GM13977 (cell line): Measurements from ENCODE around the gene C1QTNF9.
"Not testable (repeated sequence)": the region's sequence is repeated elsewhere in the genome, so short reads cannot be mapped to it uniquely, and the experiment has no call there.

Experiments used
- DNase-seq: peaks from one replicate; pipeline ENCODE4 v3.0.0; 2012; ENCODE audit warnings: low spot score
- in situ Hi-C: fragments of 300-500 bp; cut with MboI; formaldehyde crosslinking; loops from one replicate; pipeline ENCODE4 v1.12.0; 2022; ENCODE audit warnings: low sequenced_read_pairs, low pct_unique_long_range_greater_than_20kb, mixed read lengths, inconsistent platforms; ENCODE audit not compliant: unreplicated experiment
- TF ChIP-seq, protein P1 (sequence below): IDR thresholded peaks from 2 replicates; pipeline ENCODE4 v1.5.1; 2012; ENCODE audit warnings: mild to moderate bottlenecking, control low read depth; ENCODE audit not compliant: insufficient read depth; ENCODE audit errors: extremely low read depth, missing control alignments

The C1QTNF9 gene, protein sequence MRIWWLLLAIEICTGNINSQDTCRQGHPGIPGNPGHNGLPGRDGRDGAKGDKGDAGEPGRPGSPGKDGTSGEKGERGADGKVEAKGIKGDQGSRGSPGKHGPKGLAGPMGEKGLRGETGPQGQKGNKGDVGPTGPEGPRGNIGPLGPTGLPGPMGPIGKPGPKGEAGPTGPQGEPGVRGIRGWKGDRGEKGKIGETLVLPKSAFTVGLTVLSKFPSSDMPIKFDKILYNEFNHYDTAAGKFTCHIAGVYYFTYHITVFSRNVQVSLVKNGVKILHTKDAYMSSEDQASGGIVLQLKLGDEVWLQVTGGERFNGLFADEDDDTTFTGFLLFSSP

DNA sequence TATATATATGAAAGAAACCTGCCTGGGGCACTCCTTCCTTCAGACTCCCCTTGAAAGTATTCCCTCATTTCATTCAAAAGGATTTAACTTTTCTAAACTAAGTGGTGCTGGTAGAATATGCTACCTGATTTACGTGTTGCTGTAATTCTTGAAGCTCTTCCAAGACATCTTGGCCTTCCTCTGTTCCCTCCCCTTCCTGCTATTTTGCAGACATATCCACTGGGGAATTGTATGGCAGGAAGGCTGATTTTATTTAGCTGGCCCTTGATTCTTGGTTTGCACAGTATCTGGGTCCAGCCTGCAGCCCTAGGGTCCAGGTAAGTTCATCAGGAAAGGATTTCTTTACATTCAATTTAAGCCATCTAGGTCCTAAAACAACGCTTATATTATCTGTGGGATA lies at the start of gene C1QTNF9:
Gene C1QTNF9, plus strand, starts transcription at position 281 of the 400 bp plus-strand sequence. CDS start 6,424 bp downstream, outside the sequence.
- DNase-seq, in situ Hi-C loops: not testable (repeated sequence)

DNA sequence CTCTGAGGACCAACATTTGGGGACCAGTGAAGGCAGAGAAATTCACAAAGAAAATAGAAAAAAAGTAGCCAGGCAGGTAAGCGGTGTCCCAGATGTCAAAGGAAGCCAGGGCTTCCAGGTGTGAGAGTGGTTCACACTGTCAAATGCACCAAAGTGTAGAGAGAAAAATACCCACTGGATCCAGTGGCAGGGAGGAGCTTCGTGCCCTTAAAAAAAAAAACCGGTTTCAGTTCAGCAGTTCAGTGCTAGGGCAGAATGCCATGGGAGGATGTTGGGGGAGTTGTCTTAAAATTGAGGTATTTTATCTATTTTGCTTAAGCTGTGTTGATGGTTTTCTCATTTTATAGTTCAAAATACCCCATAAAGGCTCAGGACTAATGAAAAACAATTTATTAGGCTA lies 47.8 kb upstream of the C1QTNF9 start:
- in situ Hi-C loops: no loop called here
- DNase-seq: no peak
- TF ChIP-seq, protein P1, sequence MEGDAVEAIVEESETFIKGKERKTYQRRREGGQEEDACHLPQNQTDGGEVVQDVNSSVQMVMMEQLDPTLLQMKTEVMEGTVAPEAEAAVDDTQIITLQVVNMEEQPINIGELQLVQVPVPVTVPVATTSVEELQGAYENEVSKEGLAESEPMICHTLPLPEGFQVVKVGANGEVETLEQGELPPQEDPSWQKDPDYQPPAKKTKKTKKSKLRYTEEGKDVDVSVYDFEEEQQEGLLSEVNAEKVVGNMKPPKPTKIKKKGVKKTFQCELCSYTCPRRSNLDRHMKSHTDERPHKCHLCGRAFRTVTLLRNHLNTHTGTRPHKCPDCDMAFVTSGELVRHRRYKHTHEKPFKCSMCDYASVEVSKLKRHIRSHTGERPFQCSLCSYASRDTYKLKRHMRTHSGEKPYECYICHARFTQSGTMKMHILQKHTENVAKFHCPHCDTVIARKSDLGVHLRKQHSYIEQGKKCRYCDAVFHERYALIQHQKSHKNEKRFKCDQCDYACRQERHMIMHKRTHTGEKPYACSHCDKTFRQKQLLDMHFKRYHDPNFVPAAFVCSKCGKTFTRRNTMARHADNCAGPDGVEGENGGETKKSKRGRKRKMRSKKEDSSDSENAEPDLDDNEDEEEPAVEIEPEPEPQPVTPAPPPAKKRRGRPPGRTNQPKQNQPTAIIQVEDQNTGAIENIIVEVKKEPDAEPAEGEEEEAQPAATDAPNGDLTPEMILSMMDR: no peak

DNA sequence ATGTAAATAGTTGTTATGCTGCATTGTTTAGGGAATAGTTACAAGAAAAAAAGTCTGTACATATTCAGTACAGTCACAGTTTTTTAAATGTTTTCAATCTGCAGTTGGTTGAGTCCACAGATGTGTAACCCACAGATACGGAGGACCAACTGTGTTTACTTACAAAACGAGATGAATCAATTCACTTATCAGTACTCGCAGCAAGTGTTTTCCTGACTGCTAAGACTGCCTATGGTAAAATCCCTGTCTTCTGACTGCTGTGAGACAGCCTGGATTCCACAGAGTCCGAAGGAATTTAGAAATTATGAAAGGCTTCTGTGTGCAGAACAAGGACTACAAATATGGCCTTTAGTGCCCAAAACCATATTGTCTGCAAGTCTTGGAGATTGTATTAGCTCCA lies 45.7 kb upstream of the C1QTNF9 start:
- DNase-seq: no peak
- in situ Hi-C loops: no loop called here
- TF ChIP-seq, protein P1: no peak

DNA sequence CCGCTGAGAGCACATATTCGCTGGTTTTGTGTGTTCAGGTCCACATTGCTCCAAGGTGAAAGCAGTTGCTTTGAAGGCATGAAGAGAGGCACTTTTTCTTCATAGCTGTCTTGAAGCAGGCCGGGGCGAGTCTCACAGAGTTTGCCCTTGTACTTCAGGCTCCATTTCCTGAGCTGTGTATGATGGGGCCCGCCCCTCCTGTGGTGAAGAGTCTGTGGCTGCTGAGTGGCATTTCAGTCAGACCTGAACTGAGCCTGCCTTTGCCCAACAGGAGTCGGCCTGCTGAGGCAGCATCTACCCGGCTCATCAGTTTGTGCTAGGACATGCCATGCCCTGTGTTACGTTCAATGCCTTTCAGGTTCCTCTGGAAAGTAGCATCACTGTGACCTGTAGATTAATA lies 44.4 kb upstream of the C1QTNF9 start:
- TF ChIP-seq, protein P1: no peak
- no peak for DNase-seq
- in situ Hi-C loops: no loop called here

DNA sequence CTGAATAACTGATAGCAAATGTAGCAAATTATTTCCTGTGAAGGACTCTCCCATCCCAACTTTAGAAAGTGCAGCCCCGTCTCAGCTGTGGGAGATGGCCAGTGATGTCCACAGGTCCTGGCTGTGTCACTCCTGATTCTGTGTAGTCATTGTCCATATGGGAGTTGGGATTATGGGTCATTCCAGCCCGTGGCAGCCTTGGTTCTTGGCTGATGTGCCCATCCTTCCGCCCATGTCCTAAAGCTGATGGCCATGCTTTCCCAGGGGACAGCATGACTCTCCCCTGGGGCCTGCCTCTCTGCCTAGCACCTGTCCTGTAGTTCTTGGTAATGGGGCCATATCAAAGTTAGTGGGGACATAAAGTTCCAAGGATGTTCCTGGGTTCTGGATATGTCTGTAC lies 43.9 kb upstream of the C1QTNF9 start:
- in situ Hi-C loops: no loop called here
- TF ChIP-seq, protein P1: no peak
- no peak for DNase-seq

DNA sequence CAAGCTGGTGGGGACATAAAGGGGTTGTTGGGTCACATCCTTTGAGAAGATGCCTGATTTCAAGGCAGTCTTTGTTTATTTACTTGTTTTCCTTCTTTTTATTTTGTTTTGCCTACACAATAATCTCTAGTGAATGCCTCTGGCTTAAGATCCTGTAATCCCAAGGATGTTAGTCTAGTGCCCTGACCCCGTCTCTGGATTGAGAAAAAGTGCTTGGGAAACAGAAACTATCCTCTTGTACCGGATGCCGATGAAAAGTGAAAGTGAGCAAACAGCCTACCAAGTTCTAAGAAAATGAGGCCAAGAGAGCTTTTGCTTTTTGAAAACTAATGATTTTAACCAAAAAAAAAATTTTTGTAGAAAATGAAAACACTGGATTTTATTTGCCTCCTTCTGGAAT lies 42.1 kb upstream of the C1QTNF9 start:
- DNase-seq: no peak
- in situ Hi-C loops: no loop called here
- TF ChIP-seq, protein P1: no peak

DNA sequence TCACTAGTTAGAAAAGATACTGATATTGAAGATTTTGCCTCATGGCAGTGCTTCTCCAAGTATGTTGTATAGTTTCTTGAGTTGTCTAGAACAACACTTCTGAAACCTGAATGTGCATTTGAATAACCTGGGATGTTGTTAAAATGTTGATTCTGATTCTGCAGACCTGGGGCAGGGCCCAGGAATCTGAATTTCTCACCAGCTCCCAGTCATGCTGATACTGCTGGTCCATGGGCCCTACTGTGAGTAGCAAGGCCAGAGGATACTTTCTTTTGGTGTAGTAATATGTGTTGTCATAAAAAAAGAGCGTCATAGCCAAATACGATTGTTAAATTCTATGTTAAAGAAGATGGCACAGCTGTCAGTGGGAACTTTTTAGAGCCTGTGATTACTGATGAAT lies 41.6 kb upstream of the C1QTNF9 start:
- in situ Hi-C loops: no loop called here

More for the DNA sequence above, 41.6 kb upstream of the C1QTNF9 start:
- DNase-seq: no peak
- TF ChIP-seq, protein P1: no peak
